BE2C (cell line): ENCODE data around the gene ABCA5.
"Not testable (repeated sequence)": the region's sequence is repeated elsewhere in the genome, so short reads cannot be mapped to it uniquely, and the experiment has no call there.

Experiments used
- DNase-seq: peaks from one replicate; pipeline ENCODE4 v3.0.0-alpha.2; 2020
- H3K27me3 ChIP-seq: fragments of 250-450 bp; sonication (Bioruptor Pico); 2 replicates; pipeline ENCODE4 v1.5.1; 2020; ENCODE audit warnings: mild to moderate bottlenecking
- H3K36me3 ChIP-seq: fragments of 250-450 bp; sonication (Bioruptor Pico); 2 replicates; pipeline ENCODE4 v1.5.1; 2020; ENCODE audit warnings: mild to moderate bottlenecking
- H3K4me1 ChIP-seq: fragments of 250-450 bp; sonication (Bioruptor Pico); 2 replicates; pipeline ENCODE4 v1.5.1; 2020
- H3K4me3 ChIP-seq: 2 replicates; pipeline ENCODE4 v1.5.1; 2011; ENCODE audit warnings: low read depth, low read length
- H3K9me3 ChIP-seq: fragments of 250-450 bp; sonication (Bioruptor Pico); 2 replicates; pipeline ENCODE4 v1.5.1; 2020
- CTCF ChIP-seq: IDR thresholded peaks from 2 replicates; pipeline ENCODE4 v1.5.1; 2012; ENCODE audit warnings: mild to moderate bottlenecking, low read depth, low read length

ABCA5 gene

GRCh38 chr17:69300222-69300621 lies 26.7 kb downstream of the ABCA5 start:
- H3K27me3 ChIP-seq: no peaks in the 10 kb centered on the region
- no peaks in the 10 kb centered on the region for H3K36me3 ChIP-seq
- TF ChIP-seq CTCF: no peak
- H3K9me3 ChIP-seq: no peaks in the 10 kb centered on the region
- no peak overlapping the region for H3K4me3 ChIP-seq
- DNase-seq: no peak
- no peaks in the 10 kb centered on the region for H3K4me1 ChIP-seq

- H3K36me3 ChIP-seq, H3K4me1 ChIP-seq, H3K4me3 ChIP-seq, DNase-seq, H3K9me3 ChIP-seq, H3K27me3 ChIP-seq: not testable (repeated sequence)
Observed at GRCh38 chr17:69298120-69298722, 28.7 kb downstream of the ABCA5 start.

- Histone ChIP-seq H3K27me3 (no peaks in the 10 kb centered on the region), H3K36me3 (no peaks in the 10 kb centered on the region), H3K4me1 (no peaks in the 10 kb centered on the region), H3K9me3 (no peaks in the 10 kb centered on the region), H3K4me3 (no peak overlapping the region)
- no peak for TF ChIP-seq CTCF
- no peak for DNase-seq
Observed at GRCh38 chr17:69287168-69287567, 39.8 kb downstream of the ABCA5 start.

- TF ChIP-seq CTCF: no peak
- Histone ChIP-seq H3K4me3 (no peak overlapping the region), H3K4me1 (no peaks in the 10 kb centered on the region), H3K36me3 (no peaks in the 10 kb centered on the region), H3K27me3 (no peaks in the 10 kb centered on the region), H3K9me3 (no peaks in the 10 kb centered on the region)
- DNase-seq: no peak
Observed at GRCh38 chr17:69286257-69286656, 40.7 kb downstream of the ABCA5 start.

- Histone ChIP-seq H3K27me3 (no peaks in the 10 kb centered on the region), H3K9me3 (no peaks in the 10 kb centered on the region), H3K4me3 (no peak overlapping the region), H3K4me1 (no peaks in the 10 kb centered on the region), H3K36me3 (no peaks in the 10 kb centered on the region)
- no peak for TF ChIP-seq CTCF
- no peak for DNase-seq
Observed at GRCh38 chr17:69284646-69285045, 42.3 kb downstream of the ABCA5 start.

- no peak for TF ChIP-seq CTCF
- H3K4me3 ChIP-seq: no peak overlapping the region
- H3K27me3 ChIP-seq: no peaks in the 10 kb centered on the region
- H3K9me3 ChIP-seq: no peaks in the 10 kb centered on the region
- H3K4me1 ChIP-seq: no peaks in the 10 kb centered on the region
- no peaks in the 10 kb centered on the region for H3K36me3 ChIP-seq
- DNase-seq: no peak
Observed at GRCh38 chr17:69282002-69282401, 44.9 kb downstream of the ABCA5 start.

GRCh38 chr17:69276279-69276678 lies 50.7 kb downstream of the ABCA5 start:
- not testable (repeated sequence) for H3K4me3 ChIP-seq, DNase-seq, H3K9me3 ChIP-seq, H3K36me3 ChIP-seq, H3K4me1 ChIP-seq, H3K27me3 ChIP-seq
